ENCODE measurements around the gene CALHM1. TPM values are rescaled to one million over a fixed set of nuclear protein-coding genes. Genes with fewer than 3 reads are reported as not detected.
"Not testable (repeated sequence)": the region's sequence is repeated elsewhere in the genome, so short reads cannot be mapped to it uniquely, and the experiment has no call there.

The CALHM1 gene, protein sequence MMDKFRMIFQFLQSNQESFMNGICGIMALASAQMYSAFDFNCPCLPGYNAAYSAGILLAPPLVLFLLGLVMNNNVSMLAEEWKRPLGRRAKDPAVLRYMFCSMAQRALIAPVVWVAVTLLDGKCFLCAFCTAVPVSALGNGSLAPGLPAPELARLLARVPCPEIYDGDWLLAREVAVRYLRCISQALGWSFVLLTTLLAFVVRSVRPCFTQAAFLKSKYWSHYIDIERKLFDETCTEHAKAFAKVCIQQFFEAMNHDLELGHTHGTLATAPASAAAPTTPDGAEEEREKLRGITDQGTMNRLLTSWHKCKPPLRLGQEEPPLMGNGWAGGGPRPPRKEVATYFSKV
- not detected for total RNA-seq

DNA sequence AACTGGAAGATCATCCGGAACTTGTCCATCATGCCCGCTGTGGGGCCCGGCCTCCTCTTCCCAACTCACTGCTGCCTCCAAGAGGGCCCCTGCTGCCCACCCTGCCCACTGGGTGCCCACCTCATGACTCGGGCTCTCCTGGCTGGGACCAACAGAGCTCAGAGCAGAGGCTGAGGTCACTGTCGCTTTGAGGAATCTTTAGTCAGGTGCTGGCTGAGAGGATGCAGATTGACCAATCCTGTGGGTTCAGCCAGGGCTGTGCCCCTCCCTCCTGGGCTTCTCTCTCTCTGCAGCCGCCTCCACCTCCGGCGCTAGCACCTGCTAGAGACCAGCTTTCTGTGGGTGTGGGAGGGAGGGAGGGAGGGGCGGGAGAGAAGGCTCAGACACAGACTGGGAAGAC is at the start of gene CALHM1:
TSS of gene CALHM1 (minus strand) at position 181 of the 400 bp plus-strand sequence. CDS start at position 32, 149 bp downstream.
- no peak within 1 kb of the TSS for H3K4me3 Mint-ChIP-seq
- H3K27ac Mint-ChIP-seq = peak within 1 kb of the TSS; percentile 27
- no peaks in the 10 kb centered on the region for H3K36me3 Mint-ChIP-seq
- H3K27me3 Mint-ChIP-seq = no peaks in the 10 kb centered on the region
- peaks cover 6% of the 10 kb centered on the region for H3K4me1 Mint-ChIP-seq
- no peaks in the 10 kb centered on the region for H3K9me3 Mint-ChIP-seq
- DNase-seq = no peak

DNA sequence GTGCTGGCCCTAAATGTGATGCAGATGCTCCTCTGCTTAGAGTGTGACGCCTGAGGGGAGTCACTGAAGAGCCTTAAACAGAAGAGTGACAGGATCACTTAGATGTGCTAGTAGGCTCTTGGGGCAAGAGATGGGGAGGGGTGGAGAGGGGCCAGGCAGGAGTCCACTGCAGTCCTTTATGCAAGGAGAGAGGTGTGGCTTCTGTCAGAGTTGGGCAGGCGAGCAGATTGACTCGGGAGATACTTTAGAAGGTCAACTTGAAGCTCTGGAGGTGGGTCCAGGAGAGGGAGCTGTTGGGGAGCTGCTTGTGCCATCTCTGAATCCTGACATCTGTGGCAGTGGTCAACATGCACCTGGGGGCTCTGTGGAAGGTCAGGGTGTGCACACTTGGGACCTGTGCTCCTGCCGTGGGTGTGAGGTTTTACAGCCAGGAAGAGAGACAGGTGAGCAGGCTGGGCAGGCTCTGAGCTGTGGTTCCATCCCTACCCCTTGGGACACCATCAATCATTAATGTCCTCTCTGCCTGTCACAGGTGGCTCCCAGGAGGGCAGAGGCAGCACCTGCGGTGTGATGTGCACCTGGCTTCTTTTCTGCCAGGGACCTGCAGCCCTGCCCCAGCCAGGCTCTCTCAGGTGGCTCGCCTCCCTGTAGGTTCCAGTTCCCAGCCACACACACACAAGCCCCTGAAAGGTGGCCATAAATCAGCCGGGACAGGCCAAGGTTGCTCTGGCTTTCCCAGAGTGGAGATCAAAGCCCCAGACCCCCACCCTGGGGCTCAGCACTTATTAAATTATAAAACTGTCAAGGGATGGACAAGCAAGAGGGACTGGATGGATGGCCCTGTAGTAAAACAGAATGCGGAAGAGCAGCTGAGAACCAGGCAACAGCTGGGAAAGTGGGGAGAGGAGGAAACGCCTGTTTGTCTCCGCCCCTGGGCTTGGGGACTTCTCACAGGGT is 48.8 kb upstream of the CALHM1 start:
- H3K27me3 Mint-ChIP-seq = peaks cover 50% of the 10 kb centered on the region
- H3K27ac Mint-ChIP-seq = no peak overlapping the region
- H3K36me3 Mint-ChIP-seq = no peaks in the 10 kb centered on the region
- peaks cover 10% of the 10 kb centered on the region for H3K4me1 Mint-ChIP-seq
- no peak for DNase-seq
- H3K4me3 Mint-ChIP-seq = no peak overlapping the region
- no peaks in the 10 kb centered on the region for H3K9me3 Mint-ChIP-seq

DNA sequence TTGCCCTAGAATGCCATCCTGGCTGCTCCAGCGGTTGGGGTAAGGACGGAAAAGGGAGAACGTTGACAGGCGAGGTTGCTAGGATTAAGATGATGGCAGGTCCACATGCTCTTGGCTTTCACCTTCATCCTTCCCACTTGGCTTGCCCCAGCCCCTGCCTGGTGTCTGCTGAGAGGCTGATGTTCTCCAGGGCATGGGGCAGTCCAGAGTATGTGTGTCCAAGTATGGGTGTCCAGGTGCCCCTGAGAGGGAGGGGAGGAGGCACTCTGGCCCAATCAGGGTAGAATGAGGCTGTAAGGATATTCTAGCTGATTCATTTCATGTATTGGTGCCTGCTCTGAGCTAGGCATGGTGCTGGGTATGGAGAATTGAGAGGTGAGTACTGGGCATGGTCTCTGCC is 47.4 kb upstream of the CALHM1 start:
- Mint-ChIP-seq H3K9me3 (no peaks in the 10 kb centered on the region), H3K4me3 (no peak overlapping the region), H3K36me3 (no peaks in the 10 kb centered on the region), H3K27me3 (peaks cover 60% of the 10 kb centered on the region), H3K4me1 (peaks cover 12% of the 10 kb centered on the region), H3K27ac (no peak overlapping the region)
- no peak for DNase-seq

DNA sequence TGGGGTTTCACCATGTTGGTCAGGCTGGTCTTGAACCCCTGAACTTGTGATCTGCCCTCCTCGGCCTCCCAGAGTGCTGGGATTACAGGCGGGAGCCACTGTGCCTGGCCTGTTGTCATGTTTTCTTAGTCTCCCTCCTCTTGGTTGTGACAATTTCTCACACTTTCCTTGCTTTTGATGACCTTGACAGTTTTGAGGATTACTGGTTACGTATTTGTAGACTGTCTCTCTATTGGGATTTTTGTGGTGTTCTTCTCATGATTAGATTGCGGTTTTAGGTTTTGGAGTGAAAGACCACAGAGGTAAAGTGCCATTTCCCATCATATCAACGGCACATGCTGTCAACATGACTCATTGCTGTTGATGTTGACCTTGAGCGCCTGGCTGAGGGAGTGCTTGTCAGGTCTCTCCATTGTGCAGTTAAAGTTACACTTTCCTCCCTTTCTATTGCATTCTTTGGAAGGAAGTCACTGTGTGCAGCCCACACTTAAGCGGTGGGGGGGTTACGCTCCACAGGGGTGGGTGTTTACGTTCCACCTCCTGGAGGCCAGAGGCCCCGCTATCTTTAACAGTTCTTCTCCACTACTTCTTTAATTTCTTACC is 45.6 kb upstream of the CALHM1 start:
- Mint-ChIP-seq H3K27ac (no peak overlapping the region), H3K27me3 (peaks cover 74% of the 10 kb centered on the region), H3K9me3 (no peaks in the 10 kb centered on the region), H3K36me3 (no peaks in the 10 kb centered on the region), H3K4me3 (no peak overlapping the region), H3K4me1 (peaks cover 21% of the 10 kb centered on the region)
- DNase-seq = peak; percentile 52

DNA sequence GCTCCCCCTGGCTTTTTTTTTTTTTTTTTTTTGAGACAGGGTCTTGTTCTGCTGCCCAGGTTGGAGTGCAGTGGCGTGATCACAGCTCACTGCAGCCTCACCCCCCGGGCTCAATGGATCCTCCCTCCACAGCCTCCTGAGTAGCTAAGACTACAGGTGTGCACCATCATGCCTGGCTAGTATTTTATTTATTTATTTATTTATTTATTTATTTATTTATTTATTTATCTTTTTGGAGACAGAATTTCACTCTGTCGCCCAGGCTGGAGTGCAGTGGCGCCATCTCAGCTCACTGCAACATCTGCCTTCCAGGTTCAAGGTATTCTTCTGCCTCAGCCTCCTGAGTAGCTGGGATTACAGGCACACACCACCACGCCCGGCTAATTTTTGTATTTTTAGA is 45.1 kb upstream of the CALHM1 start:
- H3K4me3 Mint-ChIP-seq, DNase-seq, H3K36me3 Mint-ChIP-seq, H3K27ac Mint-ChIP-seq, H3K9me3 Mint-ChIP-seq: not testable (repeated sequence)
- Mint-ChIP-seq H3K4me1 (peaks cover 21% of the 10 kb centered on the region), H3K27me3 (peaks cover 79% of the 10 kb centered on the region)

DNA sequence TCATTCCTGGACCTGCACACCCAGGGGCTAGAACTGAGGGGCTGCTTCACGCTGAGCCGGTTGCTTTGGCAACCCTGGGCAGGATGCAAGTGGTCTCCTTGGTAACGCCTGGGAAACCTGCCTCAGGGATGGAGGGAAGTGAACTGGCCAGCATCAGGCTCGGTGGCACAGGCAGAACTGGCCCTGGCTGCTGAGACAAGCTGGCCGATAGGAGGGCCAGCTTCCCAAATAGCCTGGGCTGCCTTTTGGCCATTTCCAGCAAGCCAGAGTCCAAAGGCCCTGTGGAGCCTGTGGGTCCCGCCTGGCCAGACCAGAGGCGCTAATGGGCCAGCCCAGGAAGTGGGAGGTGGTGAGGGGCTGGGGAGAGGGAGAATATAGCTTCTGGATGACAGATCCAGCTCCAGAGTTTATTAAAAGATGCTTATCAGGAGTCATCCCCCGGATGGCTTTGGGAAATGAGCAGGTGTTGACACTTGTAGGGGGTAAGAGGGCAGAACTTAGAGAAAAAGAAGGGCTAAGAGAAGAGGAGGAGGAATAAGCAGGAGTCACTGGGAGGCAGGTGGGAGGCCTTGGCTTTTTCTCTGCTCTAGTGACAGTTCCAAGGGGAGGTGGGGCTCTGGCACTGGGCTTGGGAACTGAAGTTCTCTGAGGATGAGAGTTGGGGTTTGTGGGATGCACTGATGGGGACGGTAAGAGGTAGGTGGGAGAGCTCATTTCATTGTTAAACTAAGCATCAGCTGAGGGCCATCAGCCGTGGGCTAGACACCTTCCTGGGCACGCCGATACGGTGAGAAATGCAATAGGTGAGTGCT is 44.4 kb upstream of the CALHM1 start:
- Mint-ChIP-seq H3K27ac (peak overlapping the region; percentile 9), H3K4me1 (peaks cover 21% of the 10 kb centered on the region), H3K27me3 (peaks cover 78% of the 10 kb centered on the region), H3K36me3 (no peaks in the 10 kb centered on the region), H3K9me3 (no peaks in the 10 kb centered on the region), H3K4me3 (no peak overlapping the region)
- no peak for DNase-seq

DNA sequence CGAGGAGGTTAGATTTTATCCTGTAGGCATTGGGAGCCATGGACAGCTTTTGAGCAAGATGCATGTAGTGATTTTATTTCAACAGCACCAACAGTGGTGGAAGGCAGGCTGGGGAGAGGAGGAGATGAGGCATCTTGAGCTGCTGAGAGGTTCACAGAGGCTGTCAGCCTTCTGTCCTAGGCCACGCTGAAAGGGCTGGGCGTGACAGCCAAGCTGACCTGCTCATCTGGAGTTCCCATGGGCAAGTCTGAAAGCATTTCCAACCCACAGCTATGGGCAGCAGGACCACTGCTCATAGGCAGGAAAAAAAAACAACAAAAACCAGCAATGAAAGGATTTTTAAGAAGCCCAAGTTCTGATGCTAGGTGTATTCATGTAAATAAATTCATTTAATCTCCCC is 42.5 kb upstream of the CALHM1 start:
- Mint-ChIP-seq H3K9me3 (no peaks in the 10 kb centered on the region), H3K27ac (no peak overlapping the region), H3K4me3 (no peak overlapping the region), H3K27me3 (peaks cover 73% of the 10 kb centered on the region), H3K4me1 (peaks cover 21% of the 10 kb centered on the region), H3K36me3 (no peaks in the 10 kb centered on the region)
- DNase-seq = no peak

DNA sequence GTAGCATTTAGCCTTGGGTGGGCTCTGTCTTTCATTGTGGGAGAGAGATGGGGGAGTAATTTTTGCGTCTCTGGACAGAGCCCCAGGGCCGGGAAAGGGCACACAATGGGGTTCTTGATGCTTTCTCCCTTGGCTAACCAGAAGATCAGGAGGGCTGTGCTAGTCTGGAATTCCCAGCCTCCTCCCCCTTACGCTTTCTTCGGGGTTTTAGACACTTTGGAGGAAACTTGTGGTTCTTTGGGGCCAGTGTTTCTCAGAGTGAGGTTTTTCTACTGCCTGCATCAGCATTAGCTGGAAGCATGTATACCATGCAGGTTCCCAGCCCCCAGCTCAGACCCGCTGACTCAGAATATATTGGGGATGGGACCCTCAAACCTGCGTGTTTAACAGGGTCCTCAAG is 41.8 kb upstream of the CALHM1 start:
- H3K27ac Mint-ChIP-seq = no peak overlapping the region
- peaks cover 73% of the 10 kb centered on the region for H3K27me3 Mint-ChIP-seq
- peaks cover 21% of the 10 kb centered on the region for H3K4me1 Mint-ChIP-seq
- no peaks in the 10 kb centered on the region for H3K36me3 Mint-ChIP-seq
- no peak overlapping the region for H3K4me3 Mint-ChIP-seq
- no peaks in the 10 kb centered on the region for H3K9me3 Mint-ChIP-seq
- DNase-seq = no peak

DNA sequence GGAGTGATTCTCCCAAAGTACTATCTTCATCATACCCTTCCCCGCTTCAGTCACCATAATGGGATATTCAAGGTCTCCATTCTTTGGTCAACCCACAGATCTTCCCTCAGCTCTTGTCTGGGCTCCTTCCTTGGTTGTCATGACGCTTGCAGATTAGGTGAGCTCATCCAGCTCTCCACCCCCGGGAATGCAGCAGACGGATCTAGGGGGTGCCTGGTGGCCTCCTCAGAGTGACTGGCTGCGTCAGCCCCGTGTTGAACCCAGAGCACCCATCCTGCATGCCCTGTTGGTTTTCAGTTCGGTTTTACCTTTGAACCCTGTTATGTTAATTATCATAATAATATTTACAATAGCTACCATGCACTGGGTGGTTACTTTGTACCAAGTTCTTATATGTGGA is 41.2 kb upstream of the CALHM1 start:
- Mint-ChIP-seq H3K27ac (no peak overlapping the region), H3K9me3 (no peaks in the 10 kb centered on the region), H3K27me3 (peaks cover 78% of the 10 kb centered on the region), H3K4me1 (peaks cover 21% of the 10 kb centered on the region), H3K4me3 (no peak overlapping the region), H3K36me3 (no peaks in the 10 kb centered on the region)
- no peak for DNase-seq

DNA sequence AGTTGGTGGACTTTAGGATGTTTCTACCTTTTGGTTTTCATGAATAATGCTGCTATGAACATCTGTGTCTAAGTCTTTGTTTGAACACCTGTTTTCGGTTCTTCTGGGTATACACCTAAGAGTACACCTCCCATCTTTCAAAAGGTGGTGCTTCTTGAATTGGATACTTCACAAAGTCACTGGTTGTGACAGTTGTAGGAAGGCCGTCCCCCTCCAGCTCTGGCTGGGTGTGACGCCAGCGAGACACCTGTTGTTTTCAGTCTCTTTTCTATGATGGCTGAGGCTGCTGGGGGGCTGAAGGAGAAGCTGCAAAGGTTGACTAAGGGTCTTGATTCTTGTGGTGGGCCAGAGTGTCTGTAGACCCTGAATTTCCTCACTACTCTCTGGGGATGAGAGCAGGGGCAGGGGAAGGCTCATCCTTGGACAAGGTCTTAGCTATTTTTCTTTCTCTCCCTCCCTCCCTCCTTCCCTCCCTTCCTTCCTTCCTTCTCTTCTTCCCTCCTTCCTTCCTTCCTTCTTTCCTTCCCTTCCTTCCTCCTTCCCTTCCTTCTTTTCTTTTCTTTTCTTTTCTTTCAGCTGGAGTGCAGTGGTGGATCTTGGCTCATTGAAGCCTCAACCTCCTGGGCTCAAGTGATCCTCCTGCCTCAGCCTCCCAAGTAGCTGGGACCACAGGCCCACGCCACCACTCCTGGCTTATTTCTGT is 40.4 kb upstream of the CALHM1 start:
- Mint-ChIP-seq H3K36me3 (no peaks in the 10 kb centered on the region), H3K9me3 (no peaks in the 10 kb centered on the region), H3K27me3 (peaks cover 81% of the 10 kb centered on the region), H3K4me1 (peaks cover 21% of the 10 kb centered on the region), H3K27ac (no peak overlapping the region), H3K4me3 (no peak overlapping the region)
- DNase-seq = no peak

DNA sequence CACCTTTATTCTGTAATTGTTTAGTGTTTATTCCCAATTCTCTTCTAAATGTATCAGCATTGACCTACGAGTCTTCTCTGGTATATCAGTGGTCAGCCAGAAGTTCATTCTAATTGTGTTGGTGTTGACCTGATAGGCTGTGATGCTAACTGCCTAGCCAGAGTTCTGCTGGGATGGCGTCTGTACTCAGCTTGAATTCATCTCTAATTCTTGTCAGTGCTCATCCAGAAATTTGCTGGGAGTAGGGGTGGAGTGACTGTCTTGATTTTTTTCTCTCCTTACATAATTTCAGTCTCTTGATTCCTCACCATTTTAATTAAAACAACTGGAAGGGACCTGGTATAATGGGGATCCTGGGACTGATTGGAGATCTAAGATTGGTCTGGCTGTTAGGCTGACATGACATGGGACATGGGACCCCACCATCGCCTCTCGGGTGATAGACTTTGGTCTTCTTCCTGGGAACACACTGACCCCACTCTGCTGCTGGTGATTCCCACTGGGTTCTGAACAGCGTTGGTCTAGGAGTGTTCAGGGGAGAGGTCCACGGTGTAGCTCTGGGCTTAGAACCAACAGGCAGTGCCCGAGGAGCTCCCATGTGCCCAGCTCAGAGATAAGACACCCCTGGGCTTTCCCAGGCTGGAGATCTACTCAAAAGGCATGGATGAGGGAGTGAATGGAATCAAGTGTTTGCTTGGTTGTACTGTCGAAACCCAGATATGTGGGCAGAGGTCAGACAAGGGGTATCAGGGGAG is 38.6 kb upstream of the CALHM1 start:
- H3K27ac Mint-ChIP-seq = no peak overlapping the region
- H3K4me1 Mint-ChIP-seq = peaks cover 20% of the 10 kb centered on the region
- H3K27me3 Mint-ChIP-seq = peaks cover 80% of the 10 kb centered on the region
- H3K36me3 Mint-ChIP-seq = no peaks in the 10 kb centered on the region
- no peak overlapping the region for H3K4me3 Mint-ChIP-seq
- H3K9me3 Mint-ChIP-seq = no peaks in the 10 kb centered on the region
- no peak for DNase-seq

DNA sequence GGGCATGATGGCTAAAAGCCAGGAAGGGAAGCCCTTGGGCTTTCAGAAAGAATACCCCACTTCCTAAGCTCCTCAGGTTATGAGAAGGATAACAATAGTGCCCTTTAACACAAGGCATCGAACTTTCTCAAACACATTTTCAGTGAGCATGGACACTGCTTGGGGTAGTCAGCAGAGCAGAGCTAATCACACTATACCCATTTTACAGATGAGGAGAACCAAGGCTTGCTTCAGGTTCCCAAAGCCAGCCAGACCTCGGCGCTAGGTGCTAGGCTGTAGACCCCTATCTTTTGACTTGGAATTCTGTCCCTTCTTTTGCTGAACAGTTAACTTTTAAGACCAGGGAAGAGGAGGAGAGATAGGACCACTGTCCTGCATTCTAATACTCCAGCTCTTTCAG is 36.6 kb upstream of the CALHM1 start:
- H3K27ac Mint-ChIP-seq = no peak overlapping the region
- H3K4me3 Mint-ChIP-seq = no peak overlapping the region
- no peaks in the 10 kb centered on the region for H3K9me3 Mint-ChIP-seq
- H3K4me1 Mint-ChIP-seq = peaks cover 17% of the 10 kb centered on the region
- no peak for DNase-seq
- peaks cover 71% of the 10 kb centered on the region for H3K27me3 Mint-ChIP-seq
- no peaks in the 10 kb centered on the region for H3K36me3 Mint-ChIP-seq

DNA sequence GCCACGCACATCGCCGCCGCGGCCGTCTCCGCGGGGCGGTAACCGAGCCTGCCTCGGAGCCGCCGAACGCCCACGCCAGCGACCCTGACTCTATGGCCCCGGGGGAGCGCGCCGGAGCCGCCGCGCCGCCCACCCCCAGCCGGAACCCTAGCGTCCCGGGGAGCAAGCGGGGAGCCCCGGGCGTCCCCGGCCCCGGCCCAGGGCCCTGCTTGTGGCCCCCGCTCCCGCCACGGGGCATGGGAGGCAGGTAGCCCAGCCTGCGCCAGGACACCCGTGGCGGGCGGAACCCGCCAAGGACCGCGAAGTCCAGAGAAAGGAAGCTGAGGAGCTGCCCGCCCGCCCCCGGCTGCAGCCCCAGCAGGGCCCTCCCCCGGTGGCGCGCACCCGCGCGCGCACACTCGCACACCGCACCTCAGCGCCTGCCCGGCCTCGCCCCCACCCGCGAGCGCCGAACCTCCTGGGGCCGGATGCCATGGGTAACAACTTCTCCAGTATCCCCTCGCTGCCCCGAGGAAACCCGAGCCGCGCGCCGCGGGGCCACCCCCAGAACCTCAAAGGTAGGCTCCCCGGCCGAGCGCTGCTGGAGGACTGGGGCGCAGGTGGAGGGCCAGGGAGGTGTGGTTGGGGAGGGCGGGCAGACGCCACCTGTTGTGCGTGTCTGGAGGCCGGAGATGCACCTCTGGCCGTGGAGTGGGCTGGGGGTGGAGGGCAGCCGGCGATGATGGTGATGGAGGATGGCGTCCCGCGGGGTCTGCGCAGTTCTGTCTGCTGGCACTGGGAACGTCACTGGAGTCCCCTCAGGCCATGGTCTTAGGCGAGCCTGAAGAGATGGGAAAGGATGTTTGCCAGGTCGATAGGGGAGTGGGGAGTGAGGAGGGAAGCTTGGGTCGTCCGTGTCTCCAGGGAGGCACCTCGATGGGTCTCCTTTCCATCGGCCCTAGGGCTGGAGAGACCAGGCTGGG is 35.5 kb upstream of the CALHM1 start:
- no peaks in the 10 kb centered on the region for H3K9me3 Mint-ChIP-seq
- DNase-seq = peak; percentile 43
- no peak overlapping the region for H3K27ac Mint-ChIP-seq
- H3K36me3 Mint-ChIP-seq = no peaks in the 10 kb centered on the region
- peak overlapping the region; percentile 33 for H3K4me3 Mint-ChIP-seq
- peaks cover 64% of the 10 kb centered on the region for H3K27me3 Mint-ChIP-seq
- peaks cover 22% of the 10 kb centered on the region for H3K4me1 Mint-ChIP-seq

Data from activated naive CD8-positive, alpha-beta T cell treated with anti-CD3 and anti-CD28 coated beads for 36 hours (primary cell).